GM12873 (cell line): ENCODE data around the gene CARD9.

Source experiments
- TF ChIP-seq, protein P1 (sequence below): IDR thresholded peaks from 2 replicates; pipeline ENCODE4 v1.5.1; 2012; ENCODE audit warnings: low read depth, mild to moderate bottlenecking, moderate library complexity, low read length, control low read depth; ENCODE audit not compliant: insufficient read depth; ENCODE audit errors: missing control alignments

CARD9 gene

GRCh38 chr9:136392538-136393449 is 19.3 kb upstream of the CARD9 start:
- TF ChIP-seq, protein P1, sequence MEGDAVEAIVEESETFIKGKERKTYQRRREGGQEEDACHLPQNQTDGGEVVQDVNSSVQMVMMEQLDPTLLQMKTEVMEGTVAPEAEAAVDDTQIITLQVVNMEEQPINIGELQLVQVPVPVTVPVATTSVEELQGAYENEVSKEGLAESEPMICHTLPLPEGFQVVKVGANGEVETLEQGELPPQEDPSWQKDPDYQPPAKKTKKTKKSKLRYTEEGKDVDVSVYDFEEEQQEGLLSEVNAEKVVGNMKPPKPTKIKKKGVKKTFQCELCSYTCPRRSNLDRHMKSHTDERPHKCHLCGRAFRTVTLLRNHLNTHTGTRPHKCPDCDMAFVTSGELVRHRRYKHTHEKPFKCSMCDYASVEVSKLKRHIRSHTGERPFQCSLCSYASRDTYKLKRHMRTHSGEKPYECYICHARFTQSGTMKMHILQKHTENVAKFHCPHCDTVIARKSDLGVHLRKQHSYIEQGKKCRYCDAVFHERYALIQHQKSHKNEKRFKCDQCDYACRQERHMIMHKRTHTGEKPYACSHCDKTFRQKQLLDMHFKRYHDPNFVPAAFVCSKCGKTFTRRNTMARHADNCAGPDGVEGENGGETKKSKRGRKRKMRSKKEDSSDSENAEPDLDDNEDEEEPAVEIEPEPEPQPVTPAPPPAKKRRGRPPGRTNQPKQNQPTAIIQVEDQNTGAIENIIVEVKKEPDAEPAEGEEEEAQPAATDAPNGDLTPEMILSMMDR, result no peak

- TF ChIP-seq, protein P1, result no peak
Observed at GRCh38 chr9:136391737-136392537, 18.5 kb upstream of the CARD9 start.

DNA sequence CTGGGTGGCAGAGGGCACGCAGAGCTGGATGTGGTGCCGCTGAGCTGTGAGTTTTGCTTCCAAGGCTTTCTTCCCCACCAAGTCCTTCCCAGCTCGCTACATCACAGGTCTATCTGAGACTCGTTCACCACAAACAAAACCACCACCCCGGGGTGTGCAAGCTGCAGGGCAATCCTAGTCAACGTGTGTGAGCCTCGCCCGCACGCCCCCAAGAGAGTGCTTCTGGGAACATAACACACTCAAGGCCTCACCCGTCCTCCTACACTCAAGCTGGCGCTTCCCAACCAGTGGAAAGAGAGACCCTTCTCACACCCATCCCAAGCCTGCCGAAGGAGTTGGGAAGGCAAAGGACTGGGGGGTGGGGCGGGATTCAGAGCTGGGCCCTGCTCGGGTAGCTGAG is 15.9 kb upstream of the CARD9 start:
- TF ChIP-seq, protein P1, result no peak

GRCh38 chr9:136387217-136387616 is 13.7 kb upstream of the CARD9 start:
- TF ChIP-seq, protein P1, result no peak

DNA sequence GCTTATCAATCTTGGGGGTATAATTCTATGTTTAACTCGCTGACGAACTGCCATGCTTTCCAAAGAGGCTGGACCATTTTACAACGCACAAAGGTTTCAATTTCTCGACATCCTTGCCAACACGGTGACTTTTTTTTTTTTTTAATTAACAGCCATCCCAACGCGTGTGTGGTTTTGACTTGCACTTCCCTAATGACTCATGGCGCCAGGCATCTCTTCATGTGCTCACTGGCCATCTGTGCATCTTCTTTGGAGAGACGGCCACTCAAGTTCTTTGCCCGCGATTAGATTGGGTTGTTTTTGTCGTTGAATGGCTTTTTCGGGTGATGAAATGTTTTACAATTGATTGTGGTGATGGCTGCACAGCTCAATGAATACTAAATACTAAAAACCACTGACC is 12.5 kb upstream of the CARD9 start:
- TF ChIP-seq, protein P1, result no peak

DNA sequence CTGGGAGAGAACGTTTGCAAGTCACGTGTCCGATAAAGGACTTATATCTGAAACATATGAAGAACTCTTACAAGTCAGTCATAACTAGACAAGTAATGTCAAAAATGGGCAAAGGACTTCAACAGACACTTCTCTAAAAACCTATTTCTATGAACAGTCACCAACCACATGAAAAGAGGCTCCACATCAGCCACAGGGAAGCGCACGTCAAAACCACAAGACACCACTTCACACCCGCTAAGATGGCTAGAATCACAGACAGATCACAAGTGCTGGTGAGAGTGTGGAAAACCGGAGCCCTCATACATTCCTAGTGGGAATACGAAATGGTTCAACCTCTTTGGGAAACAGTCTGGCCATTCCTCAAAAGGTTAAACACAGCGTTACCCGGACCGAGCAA is 11.5 kb upstream of the CARD9 start:
- TF ChIP-seq, protein P1, result no peak

DNA sequence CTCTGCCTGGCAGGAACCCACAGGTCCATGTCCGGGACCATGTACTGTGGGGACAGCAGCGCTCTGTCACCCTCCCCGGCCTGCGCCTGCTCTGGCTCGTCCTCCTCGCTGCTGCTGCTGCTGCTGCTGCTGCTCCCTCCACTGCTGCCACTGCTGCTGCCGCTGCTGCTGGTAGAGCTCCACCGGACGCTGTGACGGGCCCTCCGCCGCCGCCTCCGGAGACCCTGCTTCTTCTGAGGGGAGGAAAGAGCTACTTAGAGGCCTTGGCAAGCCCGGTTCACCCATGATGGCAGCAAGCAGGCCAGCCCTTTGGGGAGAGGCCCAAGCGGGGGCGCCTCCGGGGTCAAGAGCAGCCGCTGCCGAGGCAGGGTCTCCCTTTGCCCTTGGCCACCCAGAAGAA is 10.0 kb upstream of the CARD9 start:
- TF ChIP-seq, protein P1, result no peak
